Naive B cell (primary cell): ENCODE measurements around the gene CRB2. TPM values are rescaled to one million over a fixed set of nuclear protein-coding genes. Genes with fewer than 3 reads are reported as not detected.
A peak's percentile ranks its signal among the peaks of the same experiment; 100 is the strongest.

Experiments used
- ATAC-seq, 2 donors: fragments of 150-1000 bp; cut with Tn5 transposase; 2 replicates each; pipeline ENCODE4 v1.10.0; 2021; ENCODE audit warnings: low read depth in 2 of 2, mild to moderate bottlenecking in 2 of 2, moderate library complexity in 2 of 2
- DNase-seq: peaks from one replicate; pipeline ENCODE4 v3.0.0; 2022
- H3K27ac Mint-ChIP-seq, 6 donors: one replicate each; pipeline ENCODE4 v1.8.0; 2020 to 2022; ENCODE audit warnings: mild to moderate bottlenecking in 6 of 6, mixed read lengths in 6 of 6, moderate library complexity in 5 of 6, inconsistent platforms in 2 of 6
- H3K27me3 Mint-ChIP-seq, 3 donors: one replicate each; pipeline ENCODE4 v1.8.0; 2021 to 2022; ENCODE audit warnings: mixed read lengths in 3 of 3, mild to moderate bottlenecking in 1 of 3
- H3K36me3 Mint-ChIP-seq, 2 donors: one replicate each; pipeline ENCODE4 v1.8.0; 2020 to 2022; ENCODE audit warnings: mixed read lengths in 2 of 2, inconsistent platforms in 1 of 2, mild to moderate bottlenecking in 1 of 2
- H3K4me1 Mint-ChIP-seq, 3 donors: one replicate each; pipeline ENCODE4 v1.8.0; 2020 to 2022; ENCODE audit warnings: mixed read lengths in 3 of 3, inconsistent platforms in 1 of 3, mild to moderate bottlenecking in 1 of 3, moderate library complexity in 1 of 3
- H3K4me3 Mint-ChIP-seq, 8 donors: one replicate each; pipeline ENCODE4 v1.8.0; 2020 to 2022; ENCODE audit warnings: mild to moderate bottlenecking in 8 of 8, mixed read lengths in 8 of 8, moderate library complexity in 8 of 8, inconsistent platforms in 2 of 8
- H3K9me3 Mint-ChIP-seq, 7 donors: one replicate each; pipeline ENCODE4 v1.8.0; 2020 to 2022; ENCODE audit warnings: mixed read lengths in 7 of 7, mild to moderate bottlenecking in 5 of 7, inconsistent platforms in 2 of 7, moderate library complexity in 1 of 7
- polyA plus RNA-seq, 6 donors: library from polyadenylated mRNA; unstranded; fragments of 300-500 nt; fragmentation: Illumina TruSeq; gene quantifications; one replicate each; pipeline ENCODE4 v1.2.3, GENCODE V29; 2021; ENCODE audit warnings: low read depth in 6 of 6

CRB2 gene
- polyA plus RNA-seq, 6 donors from 2014 or later: 0.09 to 0.12 TPM; not detected in 4

GRCh38 chr9:123335193-123335985 lies 20.6 kb upstream of the CRB2 start:
- DNase-seq: peak; percentile 47
- Mint-ChIP-seq H3K9me3 (no peaks in the 10 kb centered on the region), H3K4me3 (peak overlapping the region; percentile 19 to 84 (median 66)), H3K4me1 (peaks cover 60 to 89% (median 82%) of the 10 kb centered on the region in 3 donors), H3K27ac (peak overlapping the region; percentile 65 to 95 (median 81)), H3K27me3 (no peaks in the 10 kb centered on the region), H3K36me3 (no peaks in the 10 kb centered on the region)
- ATAC-seq: peak; percentile 7 to 16

- peaks cover 66 to 93% (median 88%) of the 10 kb centered on the region in 3 donors for H3K4me1 Mint-ChIP-seq
- H3K27ac Mint-ChIP-seq: peak overlapping the region; percentile 37 to 95 (median 81)
- H3K9me3 Mint-ChIP-seq: no peaks in the 10 kb centered on the region
- H3K27me3 Mint-ChIP-seq: no peaks in the 10 kb centered on the region
- H3K36me3 Mint-ChIP-seq: no peaks in the 10 kb centered on the region
- peak overlapping the region in 6 of 8 donors; percentile 12 to 84 (median 35) for H3K4me3 Mint-ChIP-seq
- DNase-seq (no peak), ATAC-seq (no peak)
These were observed 20.0 kb upstream of the CRB2 start for GRCh38 chr9:123335986-123336329.

- ATAC-seq (no peak), DNase-seq (no peak)
- peak overlapping the region; percentile 37 to 95 (median 68) for H3K27ac Mint-ChIP-seq
- no peaks in the 10 kb centered on the region for H3K36me3 Mint-ChIP-seq
- H3K4me3 Mint-ChIP-seq: peak overlapping the region in 6 of 8 donors; percentile 26 to 72 (median 43)
- H3K9me3 Mint-ChIP-seq: no peaks in the 10 kb centered on the region
- no peaks in the 10 kb centered on the region for H3K27me3 Mint-ChIP-seq
- peaks cover 71 to 97% (median 93%) of the 10 kb centered on the region in 3 donors for H3K4me1 Mint-ChIP-seq
These were observed 19.5 kb upstream of the CRB2 start for GRCh38 chr9:123336449-123336848.

GRCh38 chr9:123336959-123337358 lies 19.0 kb upstream of the CRB2 start:
- no peak for ATAC-seq
- no peaks in the 10 kb centered on the region for H3K27me3 Mint-ChIP-seq

GRCh38 chr9:123337971-123338370 lies 18.0 kb upstream of the CRB2 start:
- ATAC-seq (peak; percentile 25 to 38), DNase-seq (peak; percentile 71)
- peak overlapping the region in 5 of 6 donors; percentile 99 to 100 (median 100) for H3K27ac Mint-ChIP-seq
- H3K36me3 Mint-ChIP-seq: no peaks in the 10 kb centered on the region
- no peaks in the 10 kb centered on the region for H3K9me3 Mint-ChIP-seq
- no peaks in the 10 kb centered on the region for H3K27me3 Mint-ChIP-seq
- peaks cover 72 to 99% (median 92%) of the 10 kb centered on the region in 3 donors for H3K4me1 Mint-ChIP-seq
- peak overlapping the region; percentile 71 to 92 (median 84) for H3K4me3 Mint-ChIP-seq

More at GRCh38 chr9:123336959-123337358, 19.0 kb upstream of the CRB2 start:
- no peaks in the 10 kb centered on the region for H3K9me3 Mint-ChIP-seq
- H3K4me1 Mint-ChIP-seq: peaks cover 71 to 97% (median 93%) of the 10 kb centered on the region in 3 donors
- no peaks in the 10 kb centered on the region for H3K36me3 Mint-ChIP-seq
- no peak for DNase-seq
- peak overlapping the region in 5 of 8 donors; percentile 20 to 72 (median 48) for H3K4me3 Mint-ChIP-seq
- H3K27ac Mint-ChIP-seq: peak overlapping the region in 5 of 6 donors; percentile 59 to 95 (median 76)

GRCh38 chr9:123338710-123339665 lies 17.0 kb upstream of the CRB2 start:
- H3K4me3 Mint-ChIP-seq: peak overlapping the region; percentile 71 to 93 (median 86)
- no peaks in the 10 kb centered on the region for H3K9me3 Mint-ChIP-seq
- ATAC-seq: peak; percentile 55 to 56
- H3K4me1 Mint-ChIP-seq: peaks cover 75 to 99% (median 91%) of the 10 kb centered on the region in 3 donors
- H3K36me3 Mint-ChIP-seq: no peaks in the 10 kb centered on the region
- DNase-seq: peak; percentile 84
- no peaks in the 10 kb centered on the region for H3K27me3 Mint-ChIP-seq
- H3K27ac Mint-ChIP-seq: peak overlapping the region in 5 of 6 donors; percentile 99 to 100 (median 100)

GRCh38 chr9:123339666-123340510 lies 16.1 kb upstream of the CRB2 start:
- no peak for DNase-seq

GRCh38 chr9:123341816-123342215 lies 14.2 kb upstream of the CRB2 start:
- no peak for ATAC-seq
- H3K27ac Mint-ChIP-seq: peak overlapping the region in 5 of 6 donors; percentile 81 to 100 (median 100)

More at GRCh38 chr9:123339666-123340510, 16.1 kb upstream of the CRB2 start:
- Mint-ChIP-seq H3K36me3 (no peaks in the 10 kb centered on the region), H3K27ac (peak overlapping the region in 5 of 6 donors; percentile 99 to 100 (median 100)), H3K9me3 (no peaks in the 10 kb centered on the region), H3K4me3 (peak overlapping the region; percentile 71 to 93 (median 86)), H3K4me1 (peaks cover 69 to 99% (median 91%) of the 10 kb centered on the region in 3 donors), H3K27me3 (no peaks in the 10 kb centered on the region)
- peak; percentile 41 to 44 for ATAC-seq

GRCh38 chr9:123342247-123342646 lies 13.8 kb upstream of the CRB2 start:
- H3K9me3 Mint-ChIP-seq: no peaks in the 10 kb centered on the region
- peak overlapping the region in 5 of 6 donors; percentile 81 to 100 (median 100) for H3K27ac Mint-ChIP-seq
- no peaks in the 10 kb centered on the region for H3K36me3 Mint-ChIP-seq
- ATAC-seq: no peak
- H3K4me1 Mint-ChIP-seq: peaks cover 51 to 86% (median 71%) of the 10 kb centered on the region in 3 donors
- H3K4me3 Mint-ChIP-seq: peak overlapping the region in 5 of 8 donors; percentile 9 to 87 (median 83)
- H3K27me3 Mint-ChIP-seq: no peaks in the 10 kb centered on the region
- DNase-seq: no peak

More at GRCh38 chr9:123341816-123342215, 14.2 kb upstream of the CRB2 start:
- Mint-ChIP-seq H3K4me3 (peak overlapping the region in 6 of 8 donors; percentile 24 to 87 (median 71)), H3K36me3 (no peaks in the 10 kb centered on the region), H3K27me3 (no peaks in the 10 kb centered on the region), H3K9me3 (no peaks in the 10 kb centered on the region), H3K4me1 (peaks cover 55 to 90% (median 72%) of the 10 kb centered on the region in 3 donors)
- DNase-seq: no peak

GRCh38 chr9:123343443-123344191 lies 12.4 kb upstream of the CRB2 start:
- no peaks in the 10 kb centered on the region for H3K9me3 Mint-ChIP-seq
- ATAC-seq (peak; percentile 49 to 50), DNase-seq (peak; percentile 80)
- H3K4me1 Mint-ChIP-seq: peaks cover 47 to 74% (median 58%) of the 10 kb centered on the region in 3 donors
- H3K36me3 Mint-ChIP-seq: no peaks in the 10 kb centered on the region
- peak overlapping the region in 5 of 6 donors; percentile 88 to 100 (median 100) for H3K27ac Mint-ChIP-seq
- no peaks in the 10 kb centered on the region for H3K27me3 Mint-ChIP-seq
- peak overlapping the region; percentile 20 to 86 (median 77) for H3K4me3 Mint-ChIP-seq

GRCh38 chr9:123344192-123344949 lies 11.6 kb upstream of the CRB2 start:
- Mint-ChIP-seq H3K4me1 (peaks cover 40 to 66% (median 50%) of the 10 kb centered on the region in 3 donors), H3K36me3 (no peaks in the 10 kb centered on the region), H3K9me3 (no peaks in the 10 kb centered on the region), H3K27me3 (no peaks in the 10 kb centered on the region), H3K4me3 (peak overlapping the region in 5 of 8 donors; percentile 69 to 85 (median 80)), H3K27ac (peak overlapping the region in 5 of 6 donors; percentile 70 to 100 (median 100))
- DNase-seq (peak; percentile 41), ATAC-seq (no peak)
